Right lobe of liver (tissue), 6 donors: ENCODE measurements around the gene NEGR1. TPM values are rescaled to one million over a fixed set of nuclear protein-coding genes. Genes with fewer than 3 reads are reported as not detected.

Experiments used
- ATAC-seq, 4 donors: fragments of 200-7000 bp; cut with Tn5 transposase; one replicate each; pipeline ENCODE4 v1.9.1; 2020; ENCODE audit warnings: mild to moderate bottlenecking in 4 of 4, moderate library complexity in 4 of 4
- DNase-seq, 3 donors: peaks; one replicate each; pipeline ENCODE4 v3.0.0-alpha.2; 2020
- H3K27ac ChIP-seq, 3 donors: fragments of 200-600 bp; one replicate each; pipeline ENCODE4 v1.8.0; 2022
- H3K27me3 ChIP-seq, 2 donors: fragments of 200-600 bp; one replicate each; pipeline ENCODE4 v1.8.0; 2022
- H3K36me3 ChIP-seq, 4 donors: fragments of 200-600 bp; sonication (generic) in 1 of 4; one replicate each; pipeline versions ENCODE4 v1.5.1 to v1.8.0; 2017 to 2022; ENCODE audit warnings: control low read depth in 1 of 4
- H3K4me1 ChIP-seq, 4 donors: fragments of 200-600 bp; sonication (generic) in 1 of 4; one replicate each; pipeline versions ENCODE4 v1.5.1 to v1.8.0; 2017 to 2022; ENCODE audit warnings: control low read depth in 1 of 4
- H3K4me3 ChIP-seq, 3 donors: fragments of 200-600 bp; one replicate each; pipeline ENCODE4 v1.8.0; 2022
- H3K9me3 ChIP-seq, 4 donors: fragments of 200-600 bp; sonication (generic) in 1 of 4; one replicate each; pipeline versions ENCODE4 v1.5.1 to v1.8.0; 2017 to 2022; ENCODE audit warnings: control low read depth in 1 of 4
- CTCF ChIP-seq, 4 donors: fragments of 200-600 bp in 3 of 4; fragments of 450-650 bp in 1 of 4; IDR thresholded peaks; one replicate each; pipeline versions ENCODE4 v1.5.1 to v1.8.0; 2016 to 2022; ENCODE audit warnings: antibody characterized with exemption in 4 of 4, mild to moderate bottlenecking in 2 of 4
- POLR2A ChIP-seq: fragments of 450-650 bp; IDR thresholded peaks from one replicate; pipeline ENCODE4 v1.6.1; 2017; ENCODE audit warnings: antibody characterized with exemption, mild to moderate bottlenecking
- WGBS: methylation state at CpG from one replicate; pipeline ENCODE4 v1.1.6; 2018; ENCODE audit warnings: low coverage, low lambda C conversion rate; ENCODE audit not compliant: insufficient coverage; ENCODE audit errors: missing lambda C conversion rate; 5-methylcytosine and 5-hydroxymethylcytosine counted together
- intact Hi-C, 2 donors: fragments of 100-400 bp; cut with DNase I; formaldehyde crosslinking; loops; one replicate each; pipeline versions ENCODE4 v1.11.2 to v1.14.1; 2022
- total RNA-seq, 6 experiments: library from RNA; depleted of rRNA in 2 of 6; stranded (reverse); fragments of >200 nt in 2 of 6; fragmentation: NEBNext Ultra II Directional in 3 of 6; extraction: Animal tissue kit (Norgen Biotek cat#: 25700) in 3 of 6; gene quantifications; one replicate each; pipeline versions ENCODE4 v1.1.0 to v1.2.4, GENCODE V29; 2016 to 2023
- donor health status: DM: no; HTN: yes; CAD: no.
- donor health status: DM: no; HTN: no; CAD: no.
- donor health status: DM: no; HTN: no; CAD: no.
- donor health status: DM: no; HTN: yes; CAD: no.
- donor health status: DM: no; HTN: yes; CAD: no.

Gene NEGR1
- total RNA-seq, 6 experiments from 2014 or later, result 0.02 to 0.31 (median 0.14) TPM

- no peaks in the 10 kb centered on the region for H3K9me3 ChIP-seq
These were observed 270.6 kb downstream of the NEGR1 start for GRCh38 chr1:72011721-72012120.

GRCh38 chr1:72010094-72010431 is 272.3 kb downstream of the NEGR1 start:
- 40% methylated on average over 3 of the region's 3 CpGs for WGBS
- DNase-seq (no peak), ATAC-seq (no peak)
- intact Hi-C loops, result no loop called here
- H3K9me3 ChIP-seq, result no peaks in the 10 kb centered on the region
- H3K4me1 ChIP-seq, result no peaks in the 10 kb centered on the region
- no peak overlapping the region for H3K27ac ChIP-seq
- H3K4me3 ChIP-seq, result no peak overlapping the region
- no peak for TF ChIP-seq CTCF (IDR thresholded peaks at IDR 0.05)
- TF ChIP-seq POLR2A, result no peak
- H3K36me3 ChIP-seq, result no peaks in the 10 kb centered on the region
- H3K27me3 ChIP-seq, result no peaks in the 10 kb centered on the region

More at GRCh38 chr1:72011721-72012120, 270.6 kb downstream of the NEGR1 start:
- TF ChIP-seq POLR2A (no peak), CTCF (IDR thresholded peaks at IDR 0.05) (no peak)
- ATAC-seq (no peak), DNase-seq (no peak)
- Histone ChIP-seq H3K4me3 (no peak overlapping the region), H3K4me1 (no peaks in the 10 kb centered on the region), H3K27me3 (no peaks in the 10 kb centered on the region), H3K36me3 (no peaks in the 10 kb centered on the region), H3K27ac (no peak overlapping the region)
- intact Hi-C loops, result no loop called here
- WGBS, result 48% methylated on average over 6 of the region's 6 CpGs

GRCh38 chr1:72009173-72010093 is 272.9 kb downstream of the NEGR1 start:
- intact Hi-C loops, result no loop called here
- TF ChIP-seq CTCF (IDR thresholded peaks at IDR 0.05), result no peak
- TF ChIP-seq POLR2A, result no peak
- no peak for DNase-seq
- no peaks in the 10 kb centered on the region for H3K4me1 ChIP-seq
- no peak for ATAC-seq
- WGBS, result 63% methylated on average over 6 of the region's 6 CpGs
- H3K27me3 ChIP-seq, result no peaks in the 10 kb centered on the region
- no peak overlapping the region for H3K4me3 ChIP-seq
- no peaks in the 10 kb centered on the region for H3K9me3 ChIP-seq
- no peaks in the 10 kb centered on the region for H3K36me3 ChIP-seq
- no peak overlapping the region for H3K27ac ChIP-seq

- no peak for TF ChIP-seq POLR2A
- TF ChIP-seq CTCF (IDR thresholded peaks at IDR 0.05), result no peak
- no peak overlapping the region for H3K4me3 ChIP-seq
- H3K4me1 ChIP-seq, result no peaks in the 10 kb centered on the region
- no peak overlapping the region for H3K27ac ChIP-seq
- H3K27me3 ChIP-seq, result no peaks in the 10 kb centered on the region
- no peaks in the 10 kb centered on the region for H3K36me3 ChIP-seq
- intact Hi-C loops, result no loop called here
- 71% methylated on average over 2 of the region's 2 CpGs for WGBS
- H3K9me3 ChIP-seq, result no peaks in the 10 kb centered on the region
- ATAC-seq (no peak), DNase-seq (no peak)
These were observed 275.0 kb downstream of the NEGR1 start for GRCh38 chr1:72007312-72007711.
